HuH-7.5 (cell line): ENCODE measurements around the gene PPEF1.
A peak's percentile ranks its signal among the peaks of the same experiment; 100 is the strongest.

Source experiments
- DNase-seq: peaks from one replicate; pipeline ENCODE4 v3.0.0; 2011; ENCODE audit warnings: low spot score

PPEF1 gene

DNA sequence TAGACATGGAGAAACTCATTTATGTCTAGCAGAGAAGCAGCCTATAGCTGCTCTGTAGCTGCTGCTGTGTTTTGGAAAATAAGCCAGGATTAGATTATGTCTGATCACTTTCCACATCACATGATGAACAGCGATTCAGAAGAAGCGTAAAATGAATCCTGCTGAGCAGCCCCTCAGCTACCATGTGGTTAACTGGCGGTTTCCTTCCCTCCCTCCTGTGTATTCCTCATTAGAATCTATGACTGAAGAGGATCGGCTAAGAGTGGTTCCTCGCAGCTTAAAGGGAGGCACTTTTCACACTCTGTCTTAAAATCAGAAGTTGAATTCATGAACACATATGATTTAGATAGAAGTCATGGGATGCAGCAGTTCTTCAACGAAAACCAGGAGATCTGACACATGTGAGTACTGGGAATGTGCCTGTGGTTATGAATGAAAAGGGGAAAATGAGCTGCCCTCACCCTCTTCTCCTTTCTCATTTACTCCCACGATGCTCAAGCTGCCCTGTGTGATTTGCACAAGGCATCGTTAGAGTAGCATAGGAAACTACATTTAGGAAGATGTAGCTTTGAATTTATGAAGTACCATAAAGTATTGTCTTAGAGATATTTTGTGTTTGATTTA is at the start of gene PPEF1:
Gene PPEF1, plus strand, starts transcription at position 220 of the 624 bp plus-strand sequence. Its CDS starts 136 bp downstream, at position 356.
- no peak for DNase-seq

DNA sequence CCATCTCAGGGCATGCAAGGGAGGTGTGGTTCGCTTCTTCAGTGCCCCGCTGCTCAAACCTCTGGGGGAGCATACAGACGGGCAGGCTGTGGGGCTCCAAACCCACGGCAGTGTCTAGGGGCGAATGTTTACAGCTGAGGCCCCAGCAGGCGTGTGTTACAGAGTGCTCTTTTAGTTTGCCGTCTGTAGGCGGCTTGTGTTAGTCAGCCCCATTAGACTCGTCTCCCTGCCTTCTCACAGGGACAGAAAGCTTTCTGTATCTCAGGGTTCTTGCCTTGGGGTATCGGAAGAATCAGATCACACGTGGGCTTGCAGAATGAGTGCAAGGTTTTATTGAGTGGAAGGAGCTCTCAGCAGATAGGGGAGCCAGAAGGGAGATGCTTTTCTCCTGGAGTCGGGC is 46.2 kb upstream of the PPEF1 start:
- no peak for DNase-seq

GRCh38 chrX:18664947-18665346 is 42.5 kb upstream of the PPEF1 start:
- peak; percentile 10 for DNase-seq

- DNase-seq = no peak
Measured at GRCh38 chrX:18666614-18667013, 40.8 kb upstream of the PPEF1 start.

- DNase-seq = no peak
Measured at GRCh38 chrX:18668071-18668835, 39.2 kb upstream of the PPEF1 start.

DNA sequence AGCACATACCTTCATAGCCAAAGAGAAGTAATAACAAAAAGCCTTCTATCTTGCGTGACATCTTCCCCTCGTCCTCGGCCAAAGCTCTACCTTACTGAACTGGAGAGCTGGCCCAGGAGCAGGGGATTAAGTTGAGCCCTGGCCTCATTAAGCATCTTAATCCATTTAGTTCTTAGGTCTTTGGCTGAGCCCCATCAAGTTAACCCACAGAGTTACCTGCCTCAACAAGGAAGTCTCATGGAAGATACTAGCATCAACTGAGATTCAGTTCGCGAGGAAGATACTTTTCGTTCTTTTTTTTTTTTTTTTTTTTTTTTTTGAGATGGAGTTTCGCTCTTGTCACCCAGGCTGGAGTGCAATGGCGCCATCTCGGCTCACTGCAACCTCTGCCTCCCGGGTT is 35.4 kb upstream of the PPEF1 start, which contains the start of gene RS1:
Gene RS1, minus strand, starts transcription at position 101 of the 400 bp plus-strand sequence. Its CDS starts 40 bp downstream, at position 61.
- DNase-seq = no peak

GRCh38 chrX:18674417-18674787 is 33.0 kb upstream of the PPEF1 start:
- peak; percentile 13 for DNase-seq

GRCh38 chrX:18674788-18675735 is 32.4 kb upstream of the PPEF1 start:
- DNase-seq = peak; percentile 47

DNA sequence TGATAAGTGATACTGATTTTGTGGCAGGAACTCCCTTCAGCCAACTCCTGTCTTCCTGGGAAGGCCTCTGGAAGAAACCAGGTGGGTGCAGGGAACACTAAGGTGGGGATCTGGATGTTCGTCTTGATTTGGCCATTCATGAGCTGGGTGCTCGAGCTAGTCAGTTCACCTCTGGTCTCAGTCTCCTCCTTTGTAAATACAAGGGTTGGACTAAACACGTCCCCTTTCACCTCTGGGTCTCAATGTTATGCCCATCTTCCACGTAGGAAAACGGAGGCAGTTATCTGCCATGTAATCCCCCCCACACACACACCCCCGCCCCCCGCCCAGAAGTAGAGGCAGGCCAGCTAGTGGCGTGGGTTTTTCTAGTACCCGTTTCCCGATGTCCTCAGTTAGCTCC is 31.4 kb upstream of the PPEF1 start:
- no peak for DNase-seq

GRCh38 chrX:18676470-18676869 is 31.0 kb upstream of the PPEF1 start:
- peak; percentile 61 for DNase-seq

- DNase-seq = no peak
Measured at GRCh38 chrX:18677161-18677869, 30.1 kb upstream of the PPEF1 start.

DNA sequence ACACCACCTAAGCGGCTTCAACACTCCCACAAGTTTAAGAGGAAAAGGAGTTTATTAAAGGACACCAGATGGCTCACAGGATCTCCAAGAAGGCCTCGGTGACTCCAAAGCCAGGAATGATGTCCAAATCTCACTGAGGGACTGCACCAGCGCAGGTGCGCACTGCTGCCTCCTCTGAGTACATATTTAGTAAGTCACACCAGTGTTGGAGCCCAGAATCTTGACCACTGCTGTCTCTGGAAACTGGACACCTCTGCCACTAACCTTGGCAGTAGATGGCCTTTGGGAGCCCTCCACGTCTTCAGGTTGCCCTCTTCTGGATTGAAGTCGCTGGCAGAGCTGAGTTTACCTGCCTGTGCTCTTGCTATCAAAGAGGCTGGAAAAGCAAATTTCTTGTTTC is 25.4 kb upstream of the PPEF1 start:
- DNase-seq = no peak

- DNase-seq = no peak
Measured at GRCh38 chrX:18682979-18683387, 24.5 kb upstream of the PPEF1 start.

DNA sequence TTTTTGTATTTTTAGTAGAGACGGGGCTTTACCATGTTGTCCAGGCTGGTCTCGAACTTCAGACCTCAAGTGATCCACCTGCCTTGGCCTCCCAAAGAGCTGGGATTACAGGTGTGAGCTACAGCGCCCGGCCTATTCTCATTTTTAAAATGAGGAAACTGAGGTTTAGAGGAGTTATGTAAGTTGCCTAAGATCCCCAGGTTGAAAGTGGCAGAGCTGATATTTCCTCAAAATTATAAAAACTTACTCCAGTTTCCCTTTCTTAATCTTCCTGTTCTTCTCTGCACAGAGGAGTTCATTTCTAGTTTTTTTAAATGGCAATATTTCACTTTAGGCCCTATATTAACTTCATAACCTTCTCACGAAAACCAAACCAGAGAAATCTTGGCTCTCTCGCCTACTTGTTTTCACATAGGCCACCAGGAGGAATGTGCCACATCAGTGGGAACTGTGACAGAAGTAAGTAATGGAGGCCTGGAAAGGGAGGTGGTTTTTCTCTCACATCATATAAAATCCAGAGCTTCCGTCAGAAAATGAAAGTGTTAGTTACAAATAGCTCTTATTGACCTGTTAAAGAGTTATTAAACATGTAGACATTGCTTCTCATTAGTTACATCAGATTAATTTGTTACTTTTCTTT is 19.5 kb upstream of the PPEF1 start:
- DNase-seq = no peak

DNA sequence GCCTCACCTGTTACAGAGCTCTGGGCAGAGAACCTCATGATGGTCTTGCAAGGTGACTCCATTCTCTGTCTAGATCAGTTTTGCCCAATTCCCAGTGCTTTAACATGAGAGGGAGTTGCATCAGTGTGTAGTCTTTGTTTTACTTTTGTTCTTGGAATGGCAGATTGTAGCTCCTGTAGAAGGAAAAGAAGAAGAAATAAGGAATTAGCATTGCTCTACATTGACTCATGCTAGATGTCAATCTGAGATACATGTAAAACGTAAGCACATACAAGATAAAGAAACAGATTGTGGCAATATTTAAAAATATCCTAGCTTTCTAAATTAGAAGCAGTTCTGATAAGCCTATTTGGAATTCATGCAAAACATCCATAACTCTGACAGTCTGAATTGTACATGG is 16.0 kb upstream of the PPEF1 start:
- DNase-seq = no peak

- no peak for DNase-seq
Measured at GRCh38 chrX:18692541-18692940, 14.9 kb upstream of the PPEF1 start.

DNA sequence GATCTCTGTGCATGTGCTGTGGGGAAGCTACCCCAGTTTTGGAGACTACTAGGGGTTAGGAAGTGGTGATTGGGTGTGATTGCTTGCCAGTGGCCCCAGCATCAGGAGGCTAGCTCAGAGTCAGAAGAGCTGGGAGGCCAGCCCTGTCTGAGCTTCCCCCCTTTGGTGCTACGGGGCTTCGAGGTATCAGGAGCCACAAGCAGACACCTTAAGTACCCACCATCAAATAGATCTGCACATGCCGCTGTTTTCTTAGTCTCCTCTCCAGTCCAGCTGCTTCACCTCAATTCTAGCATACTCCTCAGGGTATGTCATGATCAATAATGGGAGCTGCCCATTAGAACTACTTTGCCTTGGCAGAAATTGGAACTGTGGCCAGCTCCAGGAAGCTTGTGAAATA is 10.8 kb upstream of the PPEF1 start:
- no peak for DNase-seq

DNA sequence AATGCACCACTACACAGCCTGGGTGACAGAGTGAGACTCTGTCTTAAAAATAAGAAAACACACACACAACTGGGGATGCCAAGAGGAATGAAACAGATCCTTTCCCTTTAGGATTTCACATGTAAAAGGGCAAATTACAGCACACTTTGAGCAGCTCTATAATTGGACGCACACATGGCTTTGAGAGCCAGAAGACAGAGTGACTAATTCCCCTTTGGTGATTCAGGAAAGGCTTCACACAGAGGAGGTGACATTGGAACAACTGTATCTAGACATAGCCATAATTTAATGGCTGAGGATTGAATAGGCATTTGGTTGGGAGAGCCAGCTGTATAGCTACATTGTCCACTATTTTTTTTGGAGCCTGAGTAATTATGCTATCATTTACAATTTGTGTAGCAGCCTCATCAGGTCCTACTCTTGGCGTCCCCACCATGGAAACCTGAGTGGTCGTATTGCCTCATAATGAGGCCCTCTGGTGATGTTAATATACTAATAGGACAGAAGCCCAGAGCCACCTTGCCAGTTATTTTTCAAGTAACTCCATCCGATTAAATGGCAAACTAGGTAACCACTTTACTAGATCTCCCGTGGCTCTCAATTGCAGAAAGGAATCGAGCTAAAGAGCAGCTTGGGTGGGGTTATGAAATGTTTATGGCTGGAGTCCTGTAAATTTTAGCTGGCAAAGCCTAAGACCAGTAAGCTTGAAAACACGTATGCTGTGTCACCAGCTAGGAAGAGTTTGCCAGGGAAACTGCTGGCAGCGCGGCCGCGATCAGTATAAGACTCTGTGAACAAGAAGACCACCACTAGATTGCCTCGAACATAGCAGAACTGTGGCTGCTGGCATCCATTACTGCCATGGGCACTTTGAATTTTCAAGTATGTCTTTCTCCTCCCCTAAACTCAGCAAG is 8.5 kb upstream of the PPEF1 start:
- DNase-seq = no peak

GRCh38 chrX:18701621-18702361 is 5.7 kb upstream of the PPEF1 start:
- no peak for DNase-seq
